NT2/D1 (cell line): ENCODE measurements around the gene SH2D6.

Experiments
- SUZ12 ChIP-seq: IDR thresholded peaks from 2 replicates; pipeline ENCODE4 v1.6.1; 2011; ENCODE audit not compliant: insufficient read length, insufficient read depth; ENCODE audit errors: extremely low read depth
- YY1 ChIP-seq: IDR thresholded peaks from 2 replicates; pipeline ENCODE4 v1.6.1; 2011; ENCODE audit not compliant: insufficient read length, insufficient read depth
- ZNF274 ChIP-seq: IDR thresholded peaks from 2 replicates; pipeline ENCODE4 v1.6.1; 2011; ENCODE audit warnings: mild to moderate bottlenecking, low read depth, low read length

DNA sequence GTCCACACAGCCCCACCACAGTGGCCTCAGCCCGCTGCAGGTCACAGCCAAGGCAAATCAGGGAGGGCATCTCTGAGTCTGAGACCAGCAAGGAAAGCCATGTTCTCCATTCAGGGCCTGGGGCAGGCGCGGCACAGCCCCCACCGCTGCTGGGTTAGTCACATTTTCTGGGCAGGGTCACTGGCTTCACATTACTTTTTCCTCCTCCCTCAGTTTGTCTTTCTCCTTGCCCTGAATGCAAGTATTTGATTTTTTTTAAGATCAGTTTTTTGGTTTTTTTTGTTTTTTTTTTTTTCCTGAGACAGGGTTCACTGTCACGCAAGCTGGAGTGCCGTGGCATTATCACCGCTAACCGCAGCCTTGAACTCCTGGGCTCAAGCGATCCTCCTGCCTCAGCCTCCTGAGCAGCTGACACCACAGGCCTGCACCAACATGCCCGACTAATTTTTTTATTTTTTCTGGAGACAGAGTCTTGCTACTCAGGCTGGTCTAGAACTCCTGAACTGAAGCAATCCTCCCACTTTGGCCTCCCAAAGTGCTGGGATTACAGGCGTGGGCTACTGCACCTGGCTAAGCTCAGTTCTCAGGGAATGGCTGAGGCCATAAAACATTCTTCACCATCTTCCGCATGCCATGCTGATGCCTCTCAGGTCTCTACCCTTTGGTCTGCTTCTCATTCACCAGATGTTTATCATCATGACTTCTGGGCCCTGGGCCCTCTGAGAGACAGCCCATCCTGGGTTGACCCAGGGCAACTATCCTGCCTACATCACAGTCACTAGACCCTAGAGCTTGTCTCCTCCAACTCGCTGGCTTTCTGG lies 7.7 kb upstream of the SH2D6 start:
- TF ChIP-seq YY1 (no peak), ZNF274 (no peak), SUZ12 (no peak)
